GM12878 (cell line): ENCODE data around the gene MIOS. TPM values are rescaled to one million over a fixed set of nuclear protein-coding genes. Genes with fewer than 3 reads are reported as not detected.

ENCODE experiments used
- ATAC-seq: fragments of 200-7000 bp; cut with Tn5 transposase; 3 replicates; pipeline ENCODE4 v1.9.1; 2020; ENCODE audit warnings: mild to moderate bottlenecking, moderate library complexity
- BruUV-seq: library from RNA; stranded (reverse); fragments of 400-500 nt; replicated peaks from 2 replicates; lab custom pipeline; 2021; lab: Mats Ljungman, UMichigan
- CTCF ChIA-PET: fragments of 300-600 bp; sonication (Branson Sonifier 250); formaldehyde crosslinking; extraction: SDS; loops from one replicate; lab custom pipeline; 2021; ENCODE audit warnings: inconsistent platforms; lab: Yijun Ruan, JAX
- POLR2A ChIA-PET: fragments of 350-600 bp; formaldehyde crosslinking; extraction: SDS; loops from one replicate; lab custom pipeline; 2021; ENCODE audit warnings: inconsistent platforms; lab: Charles Lee
- RAD21 ChIA-PET: fragments of 300-600 bp; sonication (Branson Sonifier 250); formaldehyde crosslinking; loops from one replicate; lab custom pipeline; 2023; ENCODE audit warnings: antibody characterized with exemption; ENCODE audit not compliant: unreplicated experiment; lab: Charles Lee
- SMC1A ChIA-PET: fragments of 300-600 bp; sonication (Branson Sonifier 250); formaldehyde crosslinking; loops from one replicate; lab custom pipeline; 2023; ENCODE audit not compliant: unreplicated experiment, uncharacterized antibody; lab: Charles Lee
- DNase-seq: peaks from one replicate; pipeline ENCODE4 v3.0.0-alpha.2; 2011; ENCODE audit warnings: low read depth, low spot score
- FAIRE-seq: peaks from 3 replicates; lab custom pipeline; 2011; peaks lifted over from hg19 to GRCh38; lab: Jason Lieb, UNC
- H2AFZ ChIP-seq: 2 replicates; pipeline ENCODE4 v1.6.0; 2011; ENCODE audit warnings: low read depth, low read length, control low read depth; ENCODE audit not compliant: control insufficient read depth
- H3K27ac ChIP-seq: 2 replicates; pipeline ENCODE4 v1.5.1; 2011; ENCODE audit warnings: control low read depth; ENCODE audit not compliant: control insufficient read depth, insufficient read depth
- H3K27me3 ChIP-seq, 2 experiments: replicated peaks in 1 of 2; 2 replicates each; pipeline versions ENCODE4 v1.6.0 to v1.6.1; 2011; ENCODE audit warnings: low read length in 1 of 2; ENCODE audit not compliant: control insufficient read depth in 2 of 2, insufficient read depth in 2 of 2
- H3K36me3 ChIP-seq, 2 experiments: 2 replicates each; pipeline ENCODE4 v1.5.1; 2011; ENCODE audit warnings: low read length in 1 of 2; ENCODE audit not compliant: control insufficient read depth in 2 of 2, insufficient read depth in 2 of 2
- H3K4me1 ChIP-seq: 2 replicates; pipeline ENCODE4 v1.6.1; 2011; ENCODE audit warnings: mild to moderate bottlenecking, low read length, moderate library complexity, mixed read lengths; ENCODE audit not compliant: control insufficient read depth, insufficient read depth
- H3K4me2 ChIP-seq: 2 replicates; pipeline ENCODE4 v1.6.0; 2011; ENCODE audit warnings: control low read depth; ENCODE audit not compliant: control insufficient read depth, insufficient read depth
- H3K4me3 ChIP-seq: fragments of 200-600 bp; sonication (generic); 2 replicates; pipeline ENCODE4 v1.5.1; 2016
- H3K79me2 ChIP-seq: 2 replicates; pipeline ENCODE4 v1.6.0; 2011; ENCODE audit warnings: low read length; ENCODE audit not compliant: control insufficient read depth, insufficient read depth
- H3K9ac ChIP-seq: 2 replicates; pipeline ENCODE4 v1.8.0; 2011; ENCODE audit warnings: low read length, control low read depth, mixed read lengths; ENCODE audit not compliant: control insufficient read depth, insufficient read depth
- H3K9me3 ChIP-seq: replicated peaks from 3 replicates; pipeline ENCODE4 v1.5.1; 2011; ENCODE audit warnings: mild to moderate bottlenecking, low read length; ENCODE audit not compliant: control insufficient read depth, insufficient read depth
- H4K20me1 ChIP-seq: 2 replicates; pipeline ENCODE4 v1.6.0; 2011; ENCODE audit not compliant: control insufficient read depth, insufficient read depth
- BACH1 ChIP-seq: fragments of 450-650 bp; IDR thresholded peaks from 2 replicates; pipeline ENCODE4 v1.6.1; 2017; ENCODE audit warnings: mild to moderate bottlenecking, borderline replicate concordance
- E2F8 ChIP-seq: fragments of 450-650 bp; IDR thresholded peaks from 2 replicates; pipeline ENCODE4 v1.6.1; 2018; ENCODE audit warnings: mild to moderate bottlenecking, low read depth, moderate library complexity; ENCODE audit not compliant: partially characterized antibody
- HDAC2 ChIP-seq: fragments of 200-600 bp; sonication (generic); IDR thresholded peaks from 2 replicates; pipeline ENCODE4 v1.6.1; 2017
- MYC ChIP-seq: IDR thresholded peaks from 2 replicates; pipeline ENCODE4 v1.6.1; 2011; ENCODE audit warnings: mild to moderate bottlenecking, low read length, moderate library complexity, inconsistent platforms; ENCODE audit not compliant: insufficient read depth, insufficient replicate concordance, insufficient read length, severe bottlenecking
- PAX5 ChIP-seq: IDR thresholded peaks from 2 replicates; pipeline ENCODE4 v1.6.1; 2011; ENCODE audit warnings: low read depth, low read length, borderline replicate concordance
- RFX5 ChIP-seq: IDR thresholded peaks from 2 replicates; pipeline ENCODE4 v1.6.1; 2011; ENCODE audit warnings: low read depth, low read length, improper control_type of control experiment
- SMARCA5 ChIP-seq: fragments of 450-650 bp; IDR thresholded peaks from 2 replicates; pipeline ENCODE4 v1.6.1; 2017; ENCODE audit warnings: mild to moderate bottlenecking
- WRNIP1 ChIP-seq: IDR thresholded peaks from 2 replicates; pipeline ENCODE4 v1.6.1; 2011; ENCODE audit warnings: low read depth, low read length, improper control_type of control experiment, borderline replicate concordance
- WGBS: methylation state at CpG from one replicate; pipeline ENCODE4 v1.1.6; 2016; ENCODE audit warnings: low lambda C conversion rate; ENCODE audit not compliant: insufficient replicate concordance, insufficient coverage; ENCODE audit errors: missing lambda C conversion rate; 5-methylcytosine and 5-hydroxymethylcytosine counted together
- in situ Hi-C: fragments of 300-500 bp; cut with MboI; formaldehyde crosslinking; loops from 9 replicates; pipeline ENCODE4 v1.14.3; 2018; ENCODE audit warnings: mixed read lengths
- intact Hi-C: fragments of 100-400 bp; cut with micrococcal nuclease; formaldehyde crosslinking; loops from one replicate; pipeline ENCODE4 v1.14.2; 2022; ENCODE audit not compliant: unreplicated experiment
- polyA plus RNA-seq, 11 experiments: library from polyadenylated mRNA; depleted of rRNA in 4 of 11; unstranded in 6 of 11; stranded (reverse) in 5 of 11; fragments of >200 nt; fragmentation: Nextera tagmentation in 4 of 11; fragmentation: Illumina TruSeq in 1 of 11; extraction: Ambion mirVana in 4 of 11; extraction: Trizol in 1 of 11; gene quantifications; 1 replicate in 1 of 11; 2 replicates in 10 of 11; pipeline versions ENCODE4 v1.2.1 to v1.2.3, GENCODE V29; 2011 to 2016; ENCODE audit warnings: inconsistent platforms in 2 of 11, missing spikeins in 2 of 11, low read depth in 1 of 11
- total RNA-seq, 4 experiments: library from RNA; depleted of rRNA in 3 of 4; stranded (reverse); fragments of >200 nt in 3 of 4; fragmentation: Illumina TruSeq in 1 of 4; extraction: Trizol in 1 of 4; gene quantifications; 2 replicates each; pipeline versions ENCODE4 v1.2.1 to v1.2.3, GENCODE V29; 2013 to 2021

Gene MIOS
- total and polyA plus RNA-seq, 10 of the 15 experiments (the other 5 are each of a cell fraction or from before 2014, with no cell fraction given): 13.1 to 94.9 (median 54.2) TPM

GRCh38 chr7:7529328-7529727 is 37.4 kb upstream of the MIOS start (continued):
- TF ChIP-seq E2F8 (no peak), WRNIP1 (no peak), RFX5 (no peak)

- in situ Hi-C loops: loop anchor here (10.0 kb wide), 1 partner anchor 579 kb away; no protein-coding TSS in a partner anchor
- H3K27ac ChIP-seq: no peak overlapping the region
- H3K4me1 ChIP-seq: no peaks in the 10 kb centered on the region
- H3K9me3 ChIP-seq: no peaks in the 10 kb centered on the region
- ATAC-seq (no peak), DNase-seq (no peak), FAIRE-seq (no peak)
- H3K4me2 ChIP-seq: no peak overlapping the region
- ChIA-PET RAD21 (no interaction called here), POLR2A (no interaction called here), SMC1A (interaction anchor here (0.6 kb wide), 1 partner anchor 41 kb away, joined by 3 read pairs; no protein-coding TSS in a partner anchor), CTCF (no interaction called here)
- BruUV-seq: no TSS peak
- H3K4me3 ChIP-seq: no peak overlapping the region
- TF ChIP-seq HDAC2: no peak
- no peak for TF ChIP-seq BACH1
- no peak for TF ChIP-seq MYC
- no peak for TF ChIP-seq SMARCA5
- TF ChIP-seq PAX5: no peak
- no peaks in the 10 kb centered on the region for H3K79me2 ChIP-seq
- intact Hi-C loops: loop anchor here (10.0 kb wide), 1 partner anchor 349 kb away; the partner anchor contains the start of gene C1GALT1
- H3K9ac ChIP-seq: no peak overlapping the region
- H3K36me3 ChIP-seq: no peaks in the 10 kb centered on the region
- WGBS: 13% methylated on average over 3 of the region's 3 CpGs
- no peaks in the 10 kb centered on the region for H4K20me1 ChIP-seq
- no peak overlapping the region for H2AFZ ChIP-seq
- no peaks in the 10 kb centered on the region; a peak in 1 of 4 replicates for H3K27me3 ChIP-seq
These were observed 32.8 kb upstream of the MIOS start for GRCh38 chr7:7533831-7534430.
